HepG2 (cell line): Measurements from ENCODE around the gene TTLL11. TPM values are rescaled to one million over a fixed set of nuclear protein-coding genes. Genes with fewer than 3 reads are reported as not detected.
A peak's percentile ranks its signal among the peaks of the same experiment; 100 is the strongest.

Source experiments
- CBFB ChIP-seq: sonication (generic); formaldehyde crosslinking; IDR thresholded peaks from 2 replicates; pipeline ENCODE4 v1.4.0; 2020; ENCODE audit warnings: missing genetic modification reagents
- CENPT ChIP-seq: sonication (generic); formaldehyde crosslinking; IDR thresholded peaks from 2 replicates; pipeline ENCODE4 v1.8.0; 2022; ENCODE audit warnings: low read depth, mild to moderate bottlenecking, moderate library complexity, missing genetic modification reagents
- ELF3 ChIP-seq: IDR thresholded peaks from 2 replicates; pipeline ENCODE4 v1.6.1; 2016; ENCODE audit warnings: missing genetic modification reagents, missing compliant biosample characterization
- GZF1 ChIP-seq: sonication (generic); formaldehyde crosslinking; IDR thresholded peaks from 2 replicates; pipeline ENCODE4 v1.5.1; 2020; ENCODE audit warnings: mild to moderate bottlenecking, missing genetic modification reagents
- HNRNPL ChIP-seq: fragments of 200-400 bp; formaldehyde crosslinking; IDR thresholded peaks from 2 replicates; pipeline ENCODE4 v1.6.1; 2017; ENCODE audit warnings: mild to moderate bottlenecking, low read depth, low read length
- IRF2 ChIP-seq: IDR thresholded peaks from 2 replicates; pipeline ENCODE4 v1.6.1; 2018; ENCODE audit warnings: missing genetic modification reagents, missing compliant biosample characterization
- MED8 ChIP-seq: sonication (generic); formaldehyde crosslinking; IDR thresholded peaks from 2 replicates; pipeline ENCODE4 v1.8.1; 2023; ENCODE audit warnings: mild to moderate bottlenecking, missing genetic modification reagents; ENCODE audit not compliant: insufficient replicate concordance
- MTF2 ChIP-seq: sonication (generic); formaldehyde crosslinking; IDR thresholded peaks from 2 replicates; pipeline ENCODE4 v1.5.0; 2020; ENCODE audit warnings: missing genetic modification reagents, borderline replicate concordance
- NAIF1 ChIP-seq: sonication (generic); formaldehyde crosslinking; IDR thresholded peaks from 2 replicates; pipeline ENCODE4 v1.5.0; 2020; ENCODE audit warnings: mild to moderate bottlenecking, missing genetic modification reagents, borderline replicate concordance
- NFIC ChIP-seq: IDR thresholded peaks from 2 replicates; pipeline ENCODE4 v1.6.1; 2012; ENCODE audit warnings: mild to moderate bottlenecking, low read length, inconsistent platforms
- SIX4 ChIP-seq: sonication (generic); formaldehyde crosslinking; IDR thresholded peaks from 2 replicates; pipeline ENCODE4 v1.4.0; 2020; ENCODE audit warnings: missing genetic modification reagents
- SKI ChIP-seq: fragments of 450-650 bp; IDR thresholded peaks from one replicate; pipeline ENCODE4 v1.6.1; 2018; ENCODE audit warnings: mild to moderate bottlenecking; ENCODE audit not compliant: partially characterized antibody
- ZNF10 ChIP-seq: sonication (generic); formaldehyde crosslinking; IDR thresholded peaks from 2 replicates; pipeline ENCODE4 v1.4.0; 2020; ENCODE audit warnings: mild to moderate bottlenecking, low read depth, missing genetic modification reagents, borderline replicate concordance
- ZNF121 ChIP-seq: sonication (generic); formaldehyde crosslinking; IDR thresholded peaks from 2 replicates; pipeline ENCODE4 v1.5.0; 2020; ENCODE audit warnings: mild to moderate bottlenecking, missing genetic modification reagents
- ZNF160 ChIP-seq: sonication (generic); formaldehyde crosslinking; IDR thresholded peaks from 2 replicates; pipeline ENCODE4 v1.8.0; 2022; ENCODE audit warnings: mild to moderate bottlenecking, inconsistent platforms, missing genetic modification reagents
- ZNF326 ChIP-seq: sonication (generic); formaldehyde crosslinking; IDR thresholded peaks from 2 replicates; pipeline ENCODE4 v1.4.0; 2020; ENCODE audit warnings: missing genetic modification reagents, borderline replicate concordance
- ZNF460 ChIP-seq: sonication (generic); formaldehyde crosslinking; IDR thresholded peaks from 2 replicates; pipeline ENCODE4 v1.5.1; 2020; ENCODE audit warnings: missing genetic modification reagents, mild to moderate bottlenecking, borderline replicate concordance
- ZNF616 ChIP-seq: sonication (generic); formaldehyde crosslinking; IDR thresholded peaks from 2 replicates; pipeline ENCODE4 v1.5.0; 2020; ENCODE audit warnings: low read depth, mild to moderate bottlenecking, missing genetic modification reagents
- polyA plus RNA-seq, 8 experiments: library from polyadenylated mRNA; depleted of rRNA in 3 of 8; stranded (reverse) in 7 of 8; unstranded in 1 of 8; fragments of >200 nt; fragmentation: Illumina TruSeq in 4 of 8; extraction: Trizol in 4 of 8; gene quantifications; 2 replicates each; pipeline versions ENCODE4 v1.2.1 to v1.2.3, GENCODE V29; 2011 to 2016; ENCODE audit warnings: low read depth in 4 of 8, missing spikeins in 1 of 8, mixed read lengths in 1 of 8; ENCODE audit not compliant: insufficient read depth in 1 of 8
- total RNA-seq, 5 experiments: library from RNA; depleted of rRNA; stranded (reverse); fragments of >200 nt; fragmentation: Illumina TruSeq; extraction: Trizol; gene quantifications; 2 replicates each; pipeline ENCODE4 v1.2.3, GENCODE V29; 2016; ENCODE audit warnings: low read depth in 1 of 5
- TF ChIP-seq, protein P1 (sequence below): sonication (generic); formaldehyde crosslinking; IDR thresholded peaks from 2 replicates; pipeline ENCODE4 v1.4.0; 2020; ENCODE audit warnings: mild to moderate bottlenecking, missing genetic modification reagents
- TF ChIP-seq, protein P2 (sequence below): sonication (generic); formaldehyde crosslinking; IDR thresholded peaks from 2 replicates; pipeline ENCODE4 v1.8.1; 2023; ENCODE audit warnings: mild to moderate bottlenecking, inconsistent platforms, moderate library complexity, missing genetic modification reagents, borderline replicate concordance
- TF ChIP-seq, protein P3 (sequence below): sonication (generic); formaldehyde crosslinking; IDR thresholded peaks from 2 replicates; pipeline ENCODE4 v1.4.0; 2020; ENCODE audit warnings: low read depth, missing genetic modification reagents
- TF ChIP-seq, protein P4 (sequence below): sonication (generic); formaldehyde crosslinking; IDR thresholded peaks from 2 replicates; pipeline ENCODE4 v1.5.0; 2020; ENCODE audit warnings: missing genetic modification reagents

The TTLL11 gene
- total and polyA plus RNA-seq, 2 of the 13 experiments (the other 11 are each of a cell fraction or from before 2014, with no cell fraction given) = 4.5 to 5.2 TPM

GRCh38 chr9:122092611-122093506 is at the start of gene TTLL11 (continued):
- TF ChIP-seq CBFB (CRISPR knock-in tag) (peak; percentile 93), ZNF10 (CRISPR knock-in tag) (no peak), GZF1 (no peak), SKI (no peak), MTF2 (CRISPR knock-in tag) (no peak), HNRNPL (no peak), ELF3 (peak; percentile 54; the same call in 1 of the 2 replicates), ZNF121 (CRISPR knock-in tag) (no peak), MED8 (CRISPR knock-in tag) (no peak), ZNF616 (CRISPR knock-in tag) (peak; percentile 80; the same call in 1 of the 2 replicates), SIX4 (CRISPR knock-in tag) (no peak), ZNF460 (CRISPR knock-in tag) (no peak), IRF2 (peak; percentile 76; the same call in 1 of the 2 replicates), NFIC (no peak), ZNF160 (CRISPR knock-in tag) (no peak), NAIF1 (CRISPR knock-in tag) (no peak), ZNF326 (CRISPR knock-in tag) (no peak), CENPT (CRISPR knock-in tag) (peak; percentile 64; the same call in 1 of the 2 replicates)
- TF ChIP-seq, protein P1, sequence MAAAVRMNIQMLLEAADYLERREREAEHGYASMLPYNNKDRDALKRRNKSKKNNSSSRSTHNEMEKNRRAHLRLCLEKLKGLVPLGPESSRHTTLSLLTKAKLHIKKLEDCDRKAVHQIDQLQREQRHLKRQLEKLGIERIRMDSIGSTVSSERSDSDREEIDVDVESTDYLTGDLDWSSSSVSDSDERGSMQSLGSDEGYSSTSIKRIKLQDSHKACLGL = peak; percentile 82
- TF ChIP-seq, protein P2, sequence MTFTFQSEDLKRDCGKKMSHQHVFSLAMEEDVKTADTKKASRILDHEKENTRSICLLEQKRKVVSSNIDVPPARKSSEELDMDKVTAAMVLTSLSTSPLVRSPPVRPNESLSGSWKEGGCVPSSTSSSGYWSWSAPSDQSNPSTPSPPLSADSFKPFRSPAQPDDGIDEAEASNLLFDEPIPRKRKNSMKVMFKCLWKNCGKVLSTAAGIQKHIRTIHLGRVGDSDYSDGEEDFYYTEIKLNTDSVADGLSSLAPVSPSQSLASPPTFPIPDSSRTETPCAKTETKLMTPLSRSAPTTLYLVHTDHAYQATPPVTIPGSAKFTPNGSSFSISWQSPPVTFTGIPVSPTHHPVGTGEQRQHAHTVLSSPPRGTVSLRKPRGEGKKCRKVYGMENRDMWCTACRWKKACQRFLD = peak; percentile 30; the same call in 1 of the 2 replicates
- TF ChIP-seq, protein P3, sequence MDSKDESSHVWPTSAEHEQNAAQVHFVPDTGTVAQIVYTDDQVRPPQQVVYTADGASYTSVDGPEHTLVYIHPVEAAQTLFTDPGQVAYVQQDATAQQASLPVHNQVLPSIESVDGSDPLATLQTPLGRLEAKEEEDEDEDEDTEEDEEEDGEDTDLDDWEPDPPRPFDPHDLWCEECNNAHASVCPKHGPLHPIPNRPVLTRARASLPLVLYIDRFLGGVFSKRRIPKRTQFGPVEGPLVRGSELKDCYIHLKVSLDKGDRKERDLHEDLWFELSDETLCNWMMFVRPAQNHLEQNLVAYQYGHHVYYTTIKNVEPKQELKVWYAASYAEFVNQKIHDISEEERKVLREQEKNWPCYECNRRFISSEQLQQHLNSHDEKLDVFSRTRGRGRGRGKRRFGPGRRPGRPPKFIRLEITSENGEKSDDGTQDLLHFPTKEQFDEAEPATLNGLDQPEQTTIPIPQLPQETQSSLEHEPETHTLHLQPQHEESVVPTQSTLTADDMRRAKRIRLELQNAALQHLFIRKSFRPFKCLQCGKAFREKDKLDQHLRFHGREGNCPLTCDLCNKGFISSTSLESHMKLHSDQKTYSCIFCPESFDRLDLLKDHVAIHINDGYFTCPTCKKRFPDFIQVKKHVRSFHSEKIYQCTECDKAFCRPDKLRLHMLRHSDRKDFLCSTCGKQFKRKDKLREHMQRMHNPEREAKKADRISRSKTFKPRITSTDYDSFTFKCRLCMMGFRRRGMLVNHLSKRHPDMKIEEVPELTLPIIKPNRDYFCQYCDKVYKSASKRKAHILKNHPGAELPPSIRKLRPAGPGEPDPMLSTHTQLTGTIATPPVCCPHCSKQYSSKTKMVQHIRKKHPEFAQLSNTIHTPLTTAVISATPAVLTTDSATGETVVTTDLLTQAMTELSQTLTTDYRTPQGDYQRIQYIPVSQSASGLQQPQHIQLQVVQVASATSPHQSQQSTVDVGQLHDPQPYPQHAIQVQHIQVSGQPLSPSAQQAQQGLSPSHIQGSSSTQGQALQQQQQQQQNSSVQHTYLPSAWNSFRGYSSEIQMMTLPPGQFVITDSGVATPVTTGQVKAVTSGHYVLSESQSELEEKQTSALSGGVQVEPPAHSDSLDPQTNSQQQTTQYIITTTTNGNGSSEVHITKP (CRISPR knock-in tag) = no peak
- TF ChIP-seq, protein P4, sequence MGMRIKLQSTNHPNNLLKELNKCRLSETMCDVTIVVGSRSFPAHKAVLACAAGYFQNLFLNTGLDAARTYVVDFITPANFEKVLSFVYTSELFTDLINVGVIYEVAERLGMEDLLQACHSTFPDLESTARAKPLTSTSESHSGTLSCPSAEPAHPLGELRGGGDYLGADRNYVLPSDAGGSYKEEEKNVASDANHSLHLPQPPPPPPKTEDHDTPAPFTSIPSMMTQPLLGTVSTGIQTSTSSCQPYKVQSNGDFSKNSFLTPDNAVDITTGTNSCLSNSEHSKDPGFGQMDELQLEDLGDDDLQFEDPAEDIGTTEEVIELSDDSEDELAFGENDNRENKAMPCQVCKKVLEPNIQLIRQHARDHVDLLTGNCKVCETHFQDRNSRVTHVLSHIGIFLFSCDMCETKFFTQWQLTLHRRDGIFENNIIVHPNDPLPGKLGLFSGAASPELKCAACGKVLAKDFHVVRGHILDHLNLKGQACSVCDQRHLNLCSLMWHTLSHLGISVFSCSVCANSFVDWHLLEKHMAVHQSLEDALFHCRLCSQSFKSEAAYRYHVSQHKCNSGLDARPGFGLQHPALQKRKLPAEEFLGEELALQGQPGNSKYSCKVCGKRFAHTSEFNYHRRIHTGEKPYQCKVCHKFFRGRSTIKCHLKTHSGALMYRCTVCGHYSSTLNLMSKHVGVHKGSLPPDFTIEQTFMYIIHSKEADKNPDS (CRISPR knock-in tag) = no peak
